ENCODE data around the gene TBC1D10A. TPM values are rescaled to one million over a fixed set of nuclear protein-coding genes. Genes with fewer than 3 reads are reported as not detected.
A peak's percentile ranks its signal among the peaks of the same experiment; 100 is the strongest.

Gene TBC1D10A
- 5.8 TPM for total RNA-seq
- long read RNA-seq, transcript TBC1D10A-201 (9 exons, 2,077 nt), result major isoform, 11 of 12 reads
- long read RNA-seq, partial matches to known transcripts, result 0 of 12 reads
- long read RNA-seq, other reads (novel, unspliced or antisense), result 1 of 12 reads

- intact Hi-C loops (cut with micrococcal nuclease), result no loop called here
Observed at GRCh38 chr22:30326706-30327362, at the start of gene TBC1D10A. TSS of gene TBC1D10A (minus strand) at chr22:30326941. CDS start at chr22:30326881, 60 bp downstream.

GRCh38 chr22:30375312-30375849 lies 48.6 kb upstream of the TBC1D10A start:
- H3K27me3 ChIP-seq (ENCODE audit: low read depth), result no peaks in the 10 kb centered on the region
- TF ChIP-seq CTCF (IDR thresholded peaks at IDR 0.05; ENCODE audit: borderline replicate concordance), result no peak
- H3K9me3 ChIP-seq (replicated peaks), result no peaks in the 10 kb centered on the region
- H3K4me1 ChIP-seq, result no peaks in the 10 kb centered on the region
- H3K36me3 ChIP-seq, result no peaks in the 10 kb centered on the region
- H3K27ac ChIP-seq (replicated peaks), result no peak overlapping the region
- intact Hi-C loops (cut with micrococcal nuclease), result no loop called here
- DNase-seq, result no peak
- no peak overlapping the region for H3K4me3 ChIP-seq

More at GRCh38 chr22:30326706-30327362, at the start of gene TBC1D10A:
- H3K27ac ChIP-seq (replicated peaks), result peak within 1 kb of the TSS; percentile 93
- H3K27me3 ChIP-seq (ENCODE audit: low read depth), result no peaks in the 10 kb centered on the region
- H3K9me3 ChIP-seq (replicated peaks), result no peaks in the 10 kb centered on the region
- peak; percentile 91 for DNase-seq
- H3K4me3 ChIP-seq, result peak within 1 kb of the TSS; percentile 98
- peaks cover 16% of the 10 kb centered on the region for H3K36me3 ChIP-seq
- H3K4me1 ChIP-seq, result peaks cover 57% of the 10 kb centered on the region
- TF ChIP-seq CTCF (IDR thresholded peaks at IDR 0.05; ENCODE audit: borderline replicate concordance), result no peak

GRCh38 chr22:30373331-30374325 lies 46.9 kb upstream of the TBC1D10A start:
- TF ChIP-seq CTCF (IDR thresholded peaks at IDR 0.05; ENCODE audit: borderline replicate concordance), result no peak
- no peak overlapping the region for H3K27ac ChIP-seq (replicated peaks)
- H3K27me3 ChIP-seq (ENCODE audit: low read depth), result no peaks in the 10 kb centered on the region
- no peaks in the 10 kb centered on the region for H3K36me3 ChIP-seq
- intact Hi-C loops (cut with micrococcal nuclease), result no loop called here
- no peak overlapping the region for H3K4me3 ChIP-seq
- H3K9me3 ChIP-seq (replicated peaks), result no peaks in the 10 kb centered on the region
- no peaks in the 10 kb centered on the region for H3K4me1 ChIP-seq
- DNase-seq, result no peak

GRCh38 chr22:30372915-30373314 lies 46.2 kb upstream of the TBC1D10A start:
- no peak for TF ChIP-seq CTCF (IDR thresholded peaks at IDR 0.05; ENCODE audit: borderline replicate concordance)
- no peak for DNase-seq
- H3K36me3 ChIP-seq, result no peaks in the 10 kb centered on the region
- H3K4me3 ChIP-seq, result no peak overlapping the region
- no peaks in the 10 kb centered on the region for H3K4me1 ChIP-seq
- H3K27me3 ChIP-seq (ENCODE audit: low read depth), result no peaks in the 10 kb centered on the region
- no peaks in the 10 kb centered on the region for H3K9me3 ChIP-seq (replicated peaks)
- intact Hi-C loops (cut with micrococcal nuclease), result no loop called here
- H3K27ac ChIP-seq (replicated peaks), result no peak overlapping the region

- TF ChIP-seq CTCF (IDR thresholded peaks at IDR 0.05; ENCODE audit: borderline replicate concordance), result no peak
- no peaks in the 10 kb centered on the region for H3K27me3 ChIP-seq (ENCODE audit: low read depth)
- no peaks in the 10 kb centered on the region for H3K9me3 ChIP-seq (replicated peaks)
- H3K27ac ChIP-seq (replicated peaks), result no peak overlapping the region
- H3K4me1 ChIP-seq, result no peaks in the 10 kb centered on the region
- intact Hi-C loops (cut with micrococcal nuclease), result no loop called here
- H3K4me3 ChIP-seq, result no peak overlapping the region
- DNase-seq, result no peak
- no peaks in the 10 kb centered on the region for H3K36me3 ChIP-seq
Observed at GRCh38 chr22:30371981-30372380, 45.2 kb upstream of the TBC1D10A start.
